HG02852 (cell line): Measurements from ENCODE around the gene BCAP31.

ENCODE experiments used
- ATAC-seq: cut with Tn5 transposase; IDR thresholded peaks from one replicate; pipeline ENCODE4 v1.9.1; 2021; ENCODE audit warnings: mild to moderate bottlenecking, moderate library complexity; ENCODE audit not compliant: unreplicated experiment

BCAP31 gene

GRCh38 chrX:153662266-153662665 is 61.9 kb downstream of the BCAP31 start:
- ATAC-seq: no peak

GRCh38 chrX:153659268-153659667 is 64.9 kb downstream of the BCAP31 start:
- ATAC-seq: no peak

- ATAC-seq: no peak
Measured at GRCh38 chrX:153657161-153657560, 67.0 kb downstream of the BCAP31 start.

- no peak for ATAC-seq
Measured at GRCh38 chrX:153653556-153653955, 70.6 kb downstream of the BCAP31 start.

- no peak for ATAC-seq
Measured at GRCh38 chrX:153651540-153652079, 72.6 kb downstream of the BCAP31 start.

GRCh38 chrX:153650959-153651358 is 73.2 kb downstream of the BCAP31 start:
- no peak for ATAC-seq
